ENCODE measurements around the gene SLC22A16.

DNA sequence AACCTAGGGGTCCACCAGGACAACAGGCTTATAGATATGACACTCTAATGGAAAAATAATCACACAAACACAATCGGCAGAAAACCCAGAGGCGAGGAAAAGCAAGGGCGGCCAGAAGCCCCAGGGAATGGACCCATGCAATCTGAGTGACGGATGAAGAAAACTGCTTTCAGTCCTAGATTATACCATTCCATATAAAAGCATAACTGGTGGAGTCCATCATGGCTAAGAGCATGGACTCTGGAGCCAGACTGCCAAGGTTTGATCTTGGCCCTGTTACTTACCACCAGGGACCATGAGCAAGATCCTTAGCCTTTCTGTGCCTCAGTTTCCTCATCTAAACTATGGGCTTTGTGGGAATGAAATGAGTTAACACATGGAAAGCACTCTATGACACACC is 3.7 kb downstream of the SLC22A16 start:
- TF ChIP-seq POLR2A (IDR thresholded peaks at IDR 0.05; ENCODE audit: low read depth, low read length) (no peak), POLR2AphosphoS5 (IDR thresholded peaks at IDR 0.05; ENCODE audit: low read depth, low read length) (no peak), TAF1 (IDR thresholded peaks at IDR 0.05; ENCODE audit: low read depth, low read length) (no peak)

Data from GM12891 (cell line).